Stimulated activated naive CD8-positive, alpha-beta T cell treated with anti-CD3 and anti-CD28 coated beads, Interleukin-15, Interleukin-2, amounts not matched to agents 100 U/mL and 50 U/mL, for 24 hours (primary cell): Measurements from ENCODE around the gene UBA3.

Source experiments
- ATAC-seq: fragments of 150-1000 bp; cut with Tn5 transposase; one replicate; pipeline ENCODE4 v1.10.0; 2021
- DNase-seq: peaks from one replicate; pipeline ENCODE4 v3.0.0; 2021

UBA3 gene

GRCh38 chr3:69065318-69065964 is 14.7 kb downstream of the UBA3 start:
- ATAC-seq: peak; percentile 83
- no peak for DNase-seq

GRCh38 chr3:69063636-69064035 is 16.5 kb downstream of the UBA3 start:
- DNase-seq: no peak
- ATAC-seq: no peak

- DNase-seq (no peak), ATAC-seq (peak; percentile 59)
Observed at GRCh38 chr3:69059688-69060087, 20.5 kb downstream of the UBA3 start.

GRCh38 chr3:69058947-69059224 is 21.3 kb downstream of the UBA3 start:
- no peak for ATAC-seq
- no peak for DNase-seq

GRCh38 chr3:69058180-69058946 is 21.8 kb downstream of the UBA3 start:
- no peak for DNase-seq
- ATAC-seq: peak; percentile 72

- DNase-seq (no peak), ATAC-seq (no peak)
Observed at GRCh38 chr3:69052472-69052898, 27.7 kb downstream of the UBA3 start.

- peak; percentile 97 for ATAC-seq
- DNase-seq: peak; percentile 97
Observed at GRCh38 chr3:69051756-69052471, 28.3 kb downstream of the UBA3 start, which contains the start of gene TMF1. TMF1 (minus strand) TSS chr3:69052333; CDS start chr3:69052086, 247 bp downstream.

GRCh38 chr3:69048990-69049389 is 31.2 kb downstream of the UBA3 start:
- ATAC-seq (no peak), DNase-seq (no peak)

- DNase-seq: no peak
- ATAC-seq: no peak
Observed at GRCh38 chr3:69044608-69045007, 35.6 kb downstream of the UBA3 start.

GRCh38 chr3:69033470-69033869 is 46.7 kb downstream of the UBA3 start:
- no peak for DNase-seq

GRCh38 chr3:69032737-69033136 is 47.4 kb downstream of the UBA3 start:
- ATAC-seq (no peak), DNase-seq (no peak)

More at GRCh38 chr3:69033470-69033869, 46.7 kb downstream of the UBA3 start:
- no peak for ATAC-seq

GRCh38 chr3:69032142-69032541 is 48.0 kb downstream of the UBA3 start:
- no peak for DNase-seq
- no peak for ATAC-seq

- ATAC-seq: no peak
- no peak for DNase-seq
Observed at GRCh38 chr3:69031635-69032034, 48.5 kb downstream of the UBA3 start.

GRCh38 chr3:69020857-69021256 is 59.3 kb downstream of the UBA3 start:
- ATAC-seq: no peak

GRCh38 chr3:69020424-69020823 is 59.7 kb downstream of the UBA3 start:
- ATAC-seq: no peak
- no peak for DNase-seq

More at GRCh38 chr3:69020857-69021256, 59.3 kb downstream of the UBA3 start:
- DNase-seq: no peak

- ATAC-seq (no peak), DNase-seq (no peak)
Observed at GRCh38 chr3:69016901-69017300, 63.3 kb downstream of the UBA3 start.

- no peak for ATAC-seq
- no peak for DNase-seq
Observed at GRCh38 chr3:69016102-69016501, 64.1 kb downstream of the UBA3 start.

- no peak for DNase-seq
- no peak for ATAC-seq
Observed at GRCh38 chr3:69014022-69014580, 66.1 kb downstream of the UBA3 start.

GRCh38 chr3:69013253-69014021 is 66.7 kb downstream of the UBA3 start, which contains the start of gene EOGT:
EOGT (minus strand) TSS chr3:69013684; CDS start chr3:69009846, 3,838 bp downstream.
- DNase-seq: peak; percentile 89
- peak; percentile 92 for ATAC-seq

GRCh38 chr3:69012800-69013252 is 67.3 kb downstream of the UBA3 start:
- no peak for ATAC-seq
- DNase-seq: peak; percentile 54

GRCh38 chr3:69012100-69012799 is 67.9 kb downstream of the UBA3 start:
- no peak for ATAC-seq
- DNase-seq: no peak
